Measurements from ENCODE around the gene ELL.

- TF ChIP-seq, protein P1, sequence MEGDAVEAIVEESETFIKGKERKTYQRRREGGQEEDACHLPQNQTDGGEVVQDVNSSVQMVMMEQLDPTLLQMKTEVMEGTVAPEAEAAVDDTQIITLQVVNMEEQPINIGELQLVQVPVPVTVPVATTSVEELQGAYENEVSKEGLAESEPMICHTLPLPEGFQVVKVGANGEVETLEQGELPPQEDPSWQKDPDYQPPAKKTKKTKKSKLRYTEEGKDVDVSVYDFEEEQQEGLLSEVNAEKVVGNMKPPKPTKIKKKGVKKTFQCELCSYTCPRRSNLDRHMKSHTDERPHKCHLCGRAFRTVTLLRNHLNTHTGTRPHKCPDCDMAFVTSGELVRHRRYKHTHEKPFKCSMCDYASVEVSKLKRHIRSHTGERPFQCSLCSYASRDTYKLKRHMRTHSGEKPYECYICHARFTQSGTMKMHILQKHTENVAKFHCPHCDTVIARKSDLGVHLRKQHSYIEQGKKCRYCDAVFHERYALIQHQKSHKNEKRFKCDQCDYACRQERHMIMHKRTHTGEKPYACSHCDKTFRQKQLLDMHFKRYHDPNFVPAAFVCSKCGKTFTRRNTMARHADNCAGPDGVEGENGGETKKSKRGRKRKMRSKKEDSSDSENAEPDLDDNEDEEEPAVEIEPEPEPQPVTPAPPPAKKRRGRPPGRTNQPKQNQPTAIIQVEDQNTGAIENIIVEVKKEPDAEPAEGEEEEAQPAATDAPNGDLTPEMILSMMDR (IDR thresholded peaks at IDR 0.05; ENCODE audit: poor library complexity, severe bottlenecking), result no peak
- peak; percentile 36 for TF ChIP-seq POLR2AphosphoS5 (IDR thresholded peaks at IDR 0.05)
- TF ChIP-seq REST (IDR thresholded peaks at IDR 0.05; ENCODE audit: borderline replicate concordance), result no peak
- peak; percentile 30 for TF ChIP-seq MXI1 (conservative IDR thresholded peaks at IDR 0.05; ENCODE audit: poor library complexity, severe bottlenecking)
- TF ChIP-seq RAD21 (conservative IDR thresholded peaks at IDR 0.05), result no peak
- no peak for TF ChIP-seq SMC3 (conservative IDR thresholded peaks at IDR 0.05; ENCODE audit: poor library complexity)
- no peak for TF ChIP-seq EZH2 (IDR thresholded peaks at IDR 0.05; ENCODE audit: borderline replicate concordance, insufficient read depth, low read length, poor library complexity, severe bottlenecking)
Observed at GRCh38 chr19:18522124-18522861, 423 bp upstream of the ELL start.
